ENCODE measurements around the gene KRT2.

Gene KRT2

GRCh38 chr12:52600475-52600874 is 51.5 kb downstream of the KRT2 start:
- in situ Hi-C loops (cut with MboI; ENCODE audit: low sequenced_read_pairs), result no loop called here

- in situ Hi-C loops (cut with MboI; ENCODE audit: low sequenced_read_pairs), result no loop called here
These were observed 51.9 kb downstream of the KRT2 start for GRCh38 chr12:52600071-52600470.

DNA sequence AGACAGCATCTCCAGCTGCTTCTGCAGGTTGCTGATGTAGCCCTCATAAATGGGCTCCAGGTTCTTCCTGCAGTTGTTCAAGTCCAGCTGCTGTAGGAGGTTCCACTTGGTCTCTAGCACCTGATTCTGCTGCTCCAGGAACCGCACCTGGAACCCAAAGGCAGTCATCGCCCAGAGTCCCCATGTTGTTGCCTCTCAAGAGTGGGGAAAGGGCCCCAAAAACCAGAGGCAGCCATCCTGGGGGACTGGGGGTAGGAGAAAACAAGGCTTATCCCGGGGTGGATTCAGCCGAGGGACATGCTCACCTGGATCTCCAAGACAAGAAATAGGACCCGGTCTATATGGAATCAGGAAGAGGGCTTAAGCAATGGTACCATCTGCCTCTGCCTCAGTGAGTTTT is 53.0 kb downstream of the KRT2 start:
- in situ Hi-C loops (cut with MboI; ENCODE audit: low sequenced_read_pairs), result loop anchor here (25.0 kb wide), 1 partner anchor 388 kb away; no protein-coding TSS in a partner anchor

Data from HL-60/S4 treated with phorbol 12-myristate 13-acetate at 8.2 ng/mL for 4 days and 3 days (cell line).